Measurements from ENCODE around the gene TIGD7. TPM values are rescaled to one million over a fixed set of nuclear protein-coding genes. Genes with fewer than 3 reads are reported as not detected.

Gene TIGD7
- total and polyA plus RNA-seq, 2 of the 8 experiments (the other 6 are each of a cell fraction or from before 2014, with no cell fraction given) = 3.0 to 8.9 TPM

DNA sequence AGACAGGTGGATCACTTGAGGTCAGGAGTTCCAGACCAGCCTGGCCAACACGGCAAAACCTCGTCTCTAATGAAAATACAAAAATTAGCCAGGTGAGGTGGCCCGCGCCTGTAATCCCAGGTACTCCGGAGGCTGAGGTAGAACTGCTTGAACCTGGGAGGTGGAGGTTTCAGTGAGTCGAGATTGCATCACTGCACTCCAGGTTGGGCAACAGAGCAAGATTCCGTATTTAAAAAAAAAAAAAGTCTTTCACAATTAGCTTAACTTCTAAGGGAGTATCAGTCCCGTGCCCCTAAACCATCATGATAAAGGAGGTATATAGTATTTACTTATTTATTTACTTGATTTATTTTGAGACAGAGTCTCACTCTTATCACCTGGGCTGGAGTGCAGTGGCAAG, 45.4 kb downstream of the TIGD7 start:
- no peak overlapping the region for H3K9ac ChIP-seq (replicated peaks in 1 of 4; ENCODE audit: extremely low read depth in 1 of 4, low read depth in 3 of 4, low read length in 3 of 4)
- H4K91ac ChIP-seq (replicated peaks; ENCODE audit: insufficient read length, low read length) = no peak overlapping the region
- CTCF ChIA-PET (ENCODE audit: partially characterized antibody) = no interaction called here
- H3K14ac ChIP-seq (ENCODE audit: insufficient read length) = no peak overlapping the region
- no peak overlapping the region for H2BK15ac ChIP-seq (ENCODE audit: low read length)
- no peak overlapping the region for H2BK120ac ChIP-seq (replicated peaks; ENCODE audit: low read depth, low read length)
- H2BK20ac ChIP-seq (ENCODE audit: low read length) = no peak overlapping the region
- H3K27ac ChIP-seq (ENCODE audit: low read depth, low read length) = no peak overlapping the region
- no peak overlapping the region for H3K4me2 ChIP-seq (ENCODE audit: insufficient read depth in 1 of 2, low read depth in 2 of 2, low read length in 2 of 2)
- 83% methylated on average over 8 of the region's 8 CpGs; no CpG with 5 or more reads in 1 of the 2 experiments for WGBS, 2 experiments (ENCODE audit: extremely low coverage in 1 of 2, insufficient coverage in 1 of 2, insufficient read length in 1 of 2, insufficient replicate concordance in 2 of 2, low coverage in 1 of 2, low lambda C conversion rate in 2 of 2, missing lambda C conversion rate in 1 of 2)
- H3K79me2 ChIP-seq (ENCODE audit: control insufficient read depth in 1 of 2, insufficient read depth in 2 of 2, low read length in 2 of 2) = no peaks in the 10 kb centered on the region
- FAIRE-seq (no peak), DNase-seq (ENCODE audit: low read depth in 1 of 2, low spot score in 2 of 2) (no peak)
- no peaks in the 10 kb centered on the region; the same call in 1 of the 2 replicates for H3K23me2 ChIP-seq (ENCODE audit: low read depth, low read length)
- H3K27me3 ChIP-seq (replicated peaks in 1 of 4; ENCODE audit: control insufficient read depth in 3 of 4, extremely low read depth in 1 of 4, insufficient read depth in 3 of 4, low read length in 3 of 4) = no peaks in the 10 kb centered on the region
- no peak overlapping the region for H3K18ac ChIP-seq (ENCODE audit: extremely low read depth, low read length)
- no peak overlapping the region for H4K8ac ChIP-seq (ENCODE audit: extremely low read depth, insufficient read depth, low read length)
- no peak overlapping the region for H2BK5ac ChIP-seq (ENCODE audit: low read depth, low read length)
- POLR2A ChIA-PET (ENCODE audit: partially characterized antibody) = interaction anchor here (2.0 kb wide), 1 partner anchor 23 kb away, joined by 5 read pairs; no protein-coding TSS in a partner anchor
- no peak overlapping the region for H2AFZ ChIP-seq (ENCODE audit: low read length)
- no peak overlapping the region for H3K56ac ChIP-seq (replicated peaks; ENCODE audit: insufficient read length, low read depth, low read length)
- H4K20me1 ChIP-seq (replicated peaks in 1 of 2; ENCODE audit: control insufficient read depth in 1 of 2, insufficient read depth in 2 of 2, low read length in 2 of 2) = no peaks in the 10 kb centered on the region
- no peak overlapping the region for H3K4me3 ChIP-seq (ENCODE audit: extremely low read depth in 1 of 4, insufficient read depth in 2 of 4, low read depth in 3 of 4, low read length in 4 of 4)
- H2BK12ac ChIP-seq (ENCODE audit: low read depth, low read length) = no peak overlapping the region
- no peak overlapping the region for H3K4ac ChIP-seq (replicated peaks; ENCODE audit: insufficient read length, low read depth, low read length)
- no peak overlapping the region for H4K5ac ChIP-seq (ENCODE audit: insufficient read length, low read depth, low read length)
- no peak overlapping the region for H3K23ac ChIP-seq (ENCODE audit: insufficient read length)
- H3K36me3 ChIP-seq (ENCODE audit: control insufficient read depth in 2 of 4, insufficient read depth in 4 of 4, low read length in 3 of 4) = no peaks in the 10 kb centered on the region
- no peak overlapping the region for H2AK5ac ChIP-seq (ENCODE audit: low read depth, low read length)
- TF ChIP-seq TAF7 (optimal IDR thresholded peaks at IDR 0.05; ENCODE audit: borderline replicate concordance, low read depth, low read length) (no peak), GABPA (IDR thresholded peaks at IDR 0.05; ENCODE audit: borderline replicate concordance, insufficient read depth, low read length) (no peak), FOSL1 (IDR thresholded peaks at IDR 0.05; ENCODE audit: insufficient read depth, low read depth, low read length) (no peak), MAFK (IDR thresholded peaks at IDR 0.05; ENCODE audit: low read depth, low read length) (no peak), ASH2L (IDR thresholded peaks at IDR 0.05; ENCODE audit: low read length) (no peak), POLR2A (IDR thresholded peaks at IDR 0.05; ENCODE audit: control extremely low read depth in 1 of 2, low read depth in 2 of 2, low read length in 2 of 2) (no peak), HDAC2 (IDR thresholded peaks at IDR 0.05; ENCODE audit: borderline replicate concordance in 1 of 2, low read depth in 2 of 2, low read length in 2 of 2) (no peak), ATF2 (IDR thresholded peaks at IDR 0.05; ENCODE audit: low read length) (no peak)
- H3K9me3 ChIP-seq (ENCODE audit: insufficient read depth in 2 of 2, low read depth in 1 of 2, low read length in 1 of 2) = peaks cover 11 to 19% of the 10 kb centered on the region in 2 experiments; a peak in 3 of 4 replicates
- H3K4me1 ChIP-seq (replicated peaks in 1 of 4; ENCODE audit: control insufficient read depth in 3 of 4, insufficient read depth in 4 of 4, low read length in 3 of 4) = no peaks in the 10 kb centered on the region
- H3K79me1 ChIP-seq (ENCODE audit: low read depth, low read length) = no peaks in the 10 kb centered on the region
